HG02938 (cell line): ENCODE measurements around the gene NR5A2.

ENCODE experiments used
- ATAC-seq: cut with Tn5 transposase; IDR thresholded peaks from one replicate; pipeline ENCODE4 v1.9.1; 2021; ENCODE audit warnings: mild to moderate bottlenecking, moderate library complexity; ENCODE audit not compliant: unreplicated experiment

NR5A2 gene

GRCh38 chr1:200062143-200062542 lies 34.6 kb downstream of the NR5A2 start:
- ATAC-seq = no peak

GRCh38 chr1:200072636-200073285 lies 45.3 kb downstream of the NR5A2 start:
- peak; percentile 93 for ATAC-seq

- ATAC-seq = peak; percentile 30
These were observed 45.8 kb downstream of the NR5A2 start for GRCh38 chr1:200073286-200073637.

GRCh38 chr1:200075522-200075921 lies 48.0 kb downstream of the NR5A2 start:
- no peak for ATAC-seq

GRCh38 chr1:200075938-200076546 lies 48.5 kb downstream of the NR5A2 start:
- no peak for ATAC-seq

- ATAC-seq = no peak
These were observed 51.9 kb downstream of the NR5A2 start for GRCh38 chr1:200079232-200079940.

- no peak for ATAC-seq
These were observed 53.9 kb downstream of the NR5A2 start for GRCh38 chr1:200081151-200081968.

- ATAC-seq = no peak
These were observed 54.4 kb downstream of the NR5A2 start for GRCh38 chr1:200081969-200082245.

- no peak for ATAC-seq
These were observed 54.8 kb downstream of the NR5A2 start for GRCh38 chr1:200082329-200082728.

- ATAC-seq = no peak
These were observed 63.0 kb downstream of the NR5A2 start for GRCh38 chr1:200090252-200091159.

- no peak for ATAC-seq
These were observed 67.6 kb downstream of the NR5A2 start for GRCh38 chr1:200095057-200095577.

- ATAC-seq = no peak
These were observed 69.3 kb downstream of the NR5A2 start for GRCh38 chr1:200096774-200097173.

GRCh38 chr1:200099040-200099439 lies 71.5 kb downstream of the NR5A2 start:
- ATAC-seq = no peak

GRCh38 chr1:200103966-200104583 lies 76.6 kb downstream of the NR5A2 start:
- no peak for ATAC-seq

- ATAC-seq = no peak
These were observed 79.5 kb downstream of the NR5A2 start for GRCh38 chr1:200107004-200107470.

GRCh38 chr1:200108659-200109058 lies 81.1 kb downstream of the NR5A2 start:
- ATAC-seq = no peak

GRCh38 chr1:200112290-200112689 lies 84.8 kb downstream of the NR5A2 start:
- no peak for ATAC-seq

GRCh38 chr1:200115532-200115931 lies 88.0 kb downstream of the NR5A2 start:
- ATAC-seq = no peak

GRCh38 chr1:200116324-200116723 lies 88.8 kb downstream of the NR5A2 start:
- ATAC-seq = no peak
